K562 (cell line): Measurements from ENCODE around the gene FBXW11. TPM values are rescaled to one million over a fixed set of nuclear protein-coding genes. Genes with fewer than 3 reads are reported as not detected.
"Not testable (repeated sequence)": the region's sequence is repeated elsewhere in the genome, so short reads cannot be mapped to it uniquely, and the experiment has no call there.

Source experiments
- ATAC-seq: fragments of 200-7000 bp; cut with Tn5 transposase; 3 replicates; pipeline ENCODE4 v1.9.1; 2020; ENCODE audit warnings: moderate library complexity
- BruUV-seq: library from RNA; stranded (reverse); fragments of 400-500 nt; replicated peaks from 2 replicates; lab custom pipeline; 2021; lab: Mats Ljungman, UMichigan
- CTCF ChIA-PET: fragments of 300-600 bp; formaldehyde crosslinking; extraction: SDS; loops from one replicate; lab custom pipeline; 2021; ENCODE audit warnings: low intra/inter-chr PET ratio; lab: Yijun Ruan, JAX
- POLR2A ChIA-PET: fragments of 300-600, 350-650 bp; sonication (Branson Sonifier 250); formaldehyde crosslinking; extraction: SDS; loops from one replicate; lab custom pipeline; 2021; ENCODE audit warnings: antibody characterized with exemption, inconsistent platforms; lab: Yijun Ruan, JAX
- DNase-seq, 4 experiments: peaks; one replicate each; pipeline versions ENCODE4 v3.0.0 to v3.0.0-alpha.2; 2011 to 2018; ENCODE audit warnings: low spot score in 3 of 4, mixed read lengths in 3 of 4; ENCODE audit errors: extremely low read depth in 1 of 4
- FAIRE-seq: peaks from 2 replicates; lab custom pipeline; 2011; peaks lifted over from hg19 to GRCh38; lab: Jason Lieb, UNC
- H2AFZ ChIP-seq: 2 replicates; pipeline ENCODE4 v1.6.0; 2011; ENCODE audit warnings: low read depth, low read length, control low read depth, inconsistent platforms
- H3K27ac ChIP-seq: fragments of 200-600 bp; 3 replicates; pipeline ENCODE4 v1.8.0; 2011; ENCODE audit warnings: low read depth, mild to moderate bottlenecking, control low read depth, inconsistent platforms, low read length, moderate library complexity, mixed read lengths; ENCODE audit errors: extremely low read depth
- H3K27me3 ChIP-seq, 2 experiments: fragments of 300-600 bp in 1 of 2; 2 replicates in 1 of 2; 3 replicates in 1 of 2; pipeline versions ENCODE4 v1.6.0 to v1.8.0; 2011; ENCODE audit warnings: inconsistent platforms in 2 of 2, low read length in 2 of 2, mild to moderate bottlenecking in 1 of 2, mixed read lengths in 1 of 2, moderate library complexity in 1 of 2; ENCODE audit not compliant: control insufficient read depth in 2 of 2, insufficient read depth in 2 of 2
- H3K36me3 ChIP-seq: fragments of 300-600 bp; 3 replicates; pipeline ENCODE4 v1.8.0; 2011; ENCODE audit warnings: mild to moderate bottlenecking, low read length, inconsistent platforms; ENCODE audit not compliant: control insufficient read depth, insufficient read depth
- H3K4me1 ChIP-seq, 2 experiments: fragments of 200-600 bp in 1 of 2; replicated peaks in 1 of 2; 2 replicates in 1 of 2; 3 replicates in 1 of 2; pipeline versions ENCODE4 v1.5.1 to v1.8.0; 2011; ENCODE audit warnings: inconsistent platforms in 2 of 2, low read length in 2 of 2, mild to moderate bottlenecking in 1 of 2, mixed read lengths in 1 of 2, moderate library complexity in 1 of 2; ENCODE audit not compliant: control insufficient read depth in 2 of 2, insufficient read depth in 2 of 2
- H3K4me2 ChIP-seq: 2 replicates; pipeline ENCODE4 v1.6.1; 2011; ENCODE audit warnings: low read length, control low read depth, inconsistent platforms, mixed read lengths; ENCODE audit not compliant: insufficient read depth
- H3K4me3 ChIP-seq: fragments of 200-600 bp; sonication (generic), shearing (Covaris generic); 2 replicates; pipeline ENCODE4 v1.5.1; 2016; ENCODE audit warnings: control low read depth, inconsistent platforms
- H3K79me2 ChIP-seq: fragments of 200-600 bp; 3 replicates; pipeline ENCODE4 v1.8.0; 2011; ENCODE audit warnings: low read length, inconsistent platforms; ENCODE audit not compliant: control insufficient read depth, insufficient read depth
- H3K9ac ChIP-seq, 2 experiments: 2 replicates each; pipeline versions ENCODE4 v1.6.0 to v1.6.1; 2011; ENCODE audit warnings: low read depth in 2 of 2, low read length in 2 of 2, control low read depth in 1 of 2, inconsistent platforms in 1 of 2, mild to moderate bottlenecking in 1 of 2, mixed read lengths in 1 of 2; ENCODE audit not compliant: insufficient read depth in 1 of 2
- H3K9me1 ChIP-seq: one replicate; pipeline ENCODE4 v1.6.0; 2011; ENCODE audit warnings: inconsistent platforms, mild to moderate bottlenecking, low read length, moderate library complexity; ENCODE audit not compliant: control insufficient read depth, insufficient read depth
- H3K9me3 ChIP-seq: replicated peaks from 2 replicates; pipeline ENCODE4 v1.5.1; 2011; ENCODE audit warnings: low read depth, low read length, inconsistent platforms; ENCODE audit not compliant: control insufficient read depth, insufficient read depth
- H4K20me1 ChIP-seq: replicated peaks from 2 replicates; pipeline ENCODE4 v1.6.1; 2011; ENCODE audit warnings: low read length, inconsistent platforms, mixed read lengths; ENCODE audit not compliant: control insufficient read depth, insufficient read depth
- CEBPB ChIP-seq: fragments of 450-650 bp; IDR thresholded peaks from 2 replicates; pipeline ENCODE4 v1.6.1; 2016; ENCODE audit warnings: missing genetic modification characterization, missing compliant biosample characterization
- CEBPG ChIP-seq, 3 experiments: fragments of 200-800 bp in 1 of 3; sonication (Bioruptor generic) in 1 of 3; sonication (generic) in 1 of 3; formaldehyde crosslinking in 1 of 3; IDR thresholded peaks in 2 of 3; conservative IDR thresholded peaks in 1 of 3; 2 replicates each; pipeline versions ENCODE4 v1.6.1 to v1.8.0; 2016 to 2022; ENCODE audit warnings: missing compliant biosample characterization in 2 of 3, missing genetic modification characterization in 2 of 3, mild to moderate bottlenecking in 1 of 3, missing genetic modification reagents in 1 of 3
- NRF1 ChIP-seq, 2 experiments: fragments of 450-650 bp; IDR thresholded peaks in 1 of 2; conservative IDR thresholded peaks in 1 of 2; 2 replicates each; pipeline ENCODE4 v1.6.1; 2014; ENCODE audit warnings: mild to moderate bottlenecking in 2 of 2
- POLR2AphosphoS5 ChIP-seq: IDR thresholded peaks from 2 replicates; pipeline ENCODE4 v1.6.1; 2011; ENCODE audit warnings: mild to moderate bottlenecking, low read depth, low read length, moderate library complexity; ENCODE audit not compliant: control insufficient read depth, insufficient read depth
- UBTF ChIP-seq, 2 experiments: IDR thresholded peaks; 2 replicates each; pipeline ENCODE4 v1.6.1; 2012; ENCODE audit warnings: improper control_type of control experiment in 2 of 2, low read depth in 2 of 2, low read length in 2 of 2, borderline replicate concordance in 1 of 2
- ZFP91 ChIP-seq: sonication (generic); formaldehyde crosslinking; IDR thresholded peaks from 2 replicates; pipeline ENCODE4 v1.8.0; 2022; ENCODE audit warnings: mild to moderate bottlenecking, missing genetic modification reagents
- ZKSCAN3 ChIP-seq: fragments of 250-450 bp; sonication (Bioruptor Pico); IDR thresholded peaks from 2 replicates; pipeline ENCODE4 v1.4.0; 2020
- WGBS: fragments of 100-300 bp; shearing (Covaris generic); methylation state at CpG from one replicate; pipeline ENCODE4 v1.1.6; 2016; ENCODE audit warnings: low coverage, mixed read lengths; ENCODE audit not compliant: insufficient coverage; ENCODE audit errors: missing lambda C conversion rate; 5-methylcytosine and 5-hydroxymethylcytosine counted together
- in situ Hi-C: fragments of 300-500 bp; cut with MboI; formaldehyde crosslinking; loops from 4 replicates; pipeline ENCODE4 v1.15.0; 2018; ENCODE audit warnings: inconsistent platforms, mixed read lengths
- intact Hi-C: fragments of 100-400 bp; cut with micrococcal nuclease; formaldehyde crosslinking; loops from 2 replicates; pipeline ENCODE4 v1.14.2; 2022
- polyA plus RNA-seq, 8 experiments: library from polyadenylated mRNA; depleted of rRNA in 4 of 8; stranded (reverse) in 5 of 8; unstranded in 3 of 8; fragments of >200 nt; fragmentation: Nextera tagmentation in 2 of 8; fragmentation: Illumina TruSeq in 1 of 8; extraction: Ambion mirVana in 2 of 8; extraction: Trizol in 1 of 8; gene quantifications; 2 replicates each; pipeline versions ENCODE4 v1.2.1 to v1.2.3, GENCODE V29; 2011 to 2014; ENCODE audit warnings: inconsistent platforms in 1 of 8, missing spikeins in 1 of 8
- total RNA-seq, 7 experiments: library from RNA; depleted of rRNA in 6 of 7; stranded (reverse); fragments of >200 nt in 6 of 7; fragmentation: Illumina TruSeq in 2 of 7; extraction: Trizol in 2 of 7; gene quantifications; 2 replicates each; pipeline versions ENCODE4 v1.2.1 to v1.2.3, GENCODE V29; 2011 to 2021; ENCODE audit warnings: low replicate concordance in 1 of 7

FBXW11 gene
- total and polyA plus RNA-seq, 9 of the 15 experiments (the other 6 are each of a cell fraction or from before 2014, with no cell fraction given): 3.0 to 28.6 (median 23.6) TPM

- Histone ChIP-seq H3K9me1 (no peaks in the 10 kb centered on the region), H4K20me1 (0 out of 2 replicates have a peak, but pooled peaks cover 3% of the 10 kb centered on the region), H3K79me2 (peaks cover 34% of the 10 kb centered on the region), H2AFZ (no peak overlapping the region), H3K36me3 (no peaks in the 10 kb centered on the region), H3K4me1 (peaks cover 0 to 11% of the 10 kb centered on the region in 2 experiments; a peak in 2 of 5 replicates), H3K4me2 (no peak overlapping the region), H3K4me3 (no peak overlapping the region), H3K9me3 (no peaks in the 10 kb centered on the region), H3K27me3 (no peaks in the 10 kb centered on the region), H3K27ac (no peak overlapping the region), H3K9ac (no peak overlapping the region)
- in situ Hi-C loops: no loop called here
- DNase-seq (no peak), FAIRE-seq (no peak), ATAC-seq (peak; percentile 62)
- ChIA-PET POLR2A (no interaction called here), CTCF (interaction anchor here (0.5 kb wide), 1 partner anchor 346 kb away, joined by 4 read pairs; no protein-coding TSS in a partner anchor)
- BruUV-seq: no TSS peak
- 45% methylated on average over 2 of the region's 2 CpGs for whole genome bisulfite sequencing
- TF ChIP-seq NRF1 (conservative IDR thresholded peaks at IDR 0.05 in 1 of 2, IDR thresholded peaks at IDR 0.05 in 1 of 2) (no peak), ZFP91 (CRISPR knock-in tag) (no peak), POLR2AphosphoS5 (no peak), CEBPB (tag) (peak; percentile 97), UBTF (IDR thresholded peaks at IDR 0.05; ENCODE audit: borderline replicate concordance in 1 of 2, low read depth in 2 of 2, low read length in 2 of 2) (no peak), ZKSCAN3 (CRISPR knock-in tag) (no peak), CEBPG (CRISPR knock-in tag; IDR thresholded peaks at IDR 0.05) (0 out of 2 replicates have a peak, but pooled peaks have one; percentile 25), CEBPG (tag; conservative IDR thresholded peaks at IDR 0.05 in 1 of 2, IDR thresholded peaks at IDR 0.05 in 1 of 2) (peak; percentile 87 to 96)
- intact Hi-C loops: no loop called here
These were observed 61.4 kb downstream of the FBXW11 start for GRCh38 chr5:171945066-171945465.

- BruUV-seq, H3K4me3 ChIP-seq, H3K27me3 ChIP-seq, FAIRE-seq, H3K9me3 ChIP-seq, ATAC-seq, H4K20me1 ChIP-seq, intact Hi-C loops, H3K36me3 ChIP-seq, H3K4me2 ChIP-seq, H3K27ac ChIP-seq, CTCF ChIA-PET, H3K9ac ChIP-seq, in situ Hi-C loops, DNase-seq, H2AFZ ChIP-seq, H3K9me1 ChIP-seq: not testable (repeated sequence)
- peaks cover 24% of the 10 kb centered on the region; the same call in 2 of the 3 replicates for H3K79me2 ChIP-seq
- POLR2A ChIA-PET: interaction anchor here (1.6 kb wide), 1 partner anchor 13 kb away, joined by 5 read pairs; no protein-coding TSS in a partner anchor
- H3K4me1 ChIP-seq: peaks cover 0 to 11% of the 10 kb centered on the region in 2 experiments; a peak in 2 of 5 replicates
- WGBS: 63% methylated on average over 3 of the region's 6 CpGs
These were observed 64.3 kb downstream of the FBXW11 start for GRCh38 chr5:171942112-171942516.
